ENCODE results near the gene PRAME.
"Not testable (repeated sequence)": the region's sequence is repeated elsewhere in the genome, so short reads cannot be mapped to it uniquely, and the experiment has no call there.

The PRAME gene

DNA sequence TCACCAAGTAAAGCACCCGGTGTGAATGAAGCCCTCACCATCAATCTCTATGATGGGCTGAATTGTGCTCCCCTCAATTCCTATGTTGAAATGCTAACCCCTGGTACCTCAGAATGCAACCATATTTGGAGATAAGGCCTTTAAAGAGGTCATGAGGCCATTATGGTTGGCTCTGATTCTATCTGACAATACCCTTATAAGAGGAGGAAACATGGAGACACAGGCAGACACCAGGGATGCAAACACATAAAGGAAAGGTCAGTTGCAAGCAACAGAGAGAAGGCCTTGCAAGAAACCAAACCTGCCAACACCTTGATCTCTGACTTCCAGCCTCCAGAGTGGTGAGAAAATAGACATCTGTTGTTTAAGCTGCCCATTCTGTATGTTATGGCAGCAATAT lies 25.6 kb downstream of the PRAME start:
- Histone ChIP-seq H3K36me3 (ENCODE audit: control insufficient read depth in 2 of 2, insufficient read depth in 2 of 2, low read length in 2 of 2) (no peaks in the 10 kb centered on the region), H3K4me3 (ENCODE audit: low read length in 2 of 2) (no peak overlapping the region), H3K27ac (ENCODE audit: low read length) (no peak overlapping the region), H3K9me3 (ENCODE audit: control insufficient read depth in 2 of 2, low read length in 2 of 2) (peaks cover 0 to 5% of the 10 kb centered on the region in 2 donors), H3K27me3 (ENCODE audit: control insufficient read depth in 1 of 2, insufficient read depth in 2 of 2, low read length in 2 of 2) (peaks cover 0 to 3% of the 10 kb centered on the region in 2 donors), H3K4me1 (ENCODE audit: control insufficient read depth, insufficient read depth, low read length) (no peaks in the 10 kb centered on the region), H3K9ac (ENCODE audit: low read length in 2 of 2) (no peak overlapping the region)

DNA sequence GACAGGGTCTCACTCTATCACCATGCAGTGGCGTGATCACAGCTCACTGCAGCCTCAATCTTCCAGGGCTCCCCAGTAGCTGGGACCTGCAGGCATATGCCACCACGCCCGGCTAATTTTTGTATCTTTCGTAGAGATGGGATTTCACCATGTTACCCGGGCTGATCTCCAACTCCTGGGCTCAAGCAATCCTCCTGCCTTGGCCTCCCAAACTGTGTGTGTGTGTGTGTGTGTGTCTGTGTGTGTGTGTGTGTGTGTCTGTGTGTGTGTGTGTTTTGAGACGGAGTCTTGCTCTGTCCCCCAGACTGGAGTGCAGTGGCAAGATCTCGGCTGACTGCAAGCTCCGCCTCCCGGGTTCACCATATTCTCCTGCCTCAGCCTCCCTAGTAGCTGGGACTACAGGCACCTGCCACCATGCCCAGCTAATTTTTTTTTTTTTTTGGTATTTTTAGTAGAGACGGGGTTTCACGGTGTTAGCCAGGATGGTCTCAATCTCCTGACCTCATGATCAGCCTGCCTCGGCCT lies 26.5 kb downstream of the PRAME start:
- H3K4me3 ChIP-seq (ENCODE audit: low read length in 2 of 2); H3K4me1 ChIP-seq (ENCODE audit: control insufficient read depth, insufficient read depth, low read length); H3K36me3 ChIP-seq (ENCODE audit: control insufficient read depth in 2 of 2, insufficient read depth in 2 of 2, low read length in 2 of 2); H3K27ac ChIP-seq (ENCODE audit: low read length); H3K9me3 ChIP-seq (ENCODE audit: control insufficient read depth in 2 of 2, low read length in 2 of 2); H3K27me3 ChIP-seq (ENCODE audit: control insufficient read depth in 1 of 2, insufficient read depth in 2 of 2, low read length in 2 of 2); H3K9ac ChIP-seq (ENCODE audit: low read length in 2 of 2): not testable (repeated sequence)

DNA sequence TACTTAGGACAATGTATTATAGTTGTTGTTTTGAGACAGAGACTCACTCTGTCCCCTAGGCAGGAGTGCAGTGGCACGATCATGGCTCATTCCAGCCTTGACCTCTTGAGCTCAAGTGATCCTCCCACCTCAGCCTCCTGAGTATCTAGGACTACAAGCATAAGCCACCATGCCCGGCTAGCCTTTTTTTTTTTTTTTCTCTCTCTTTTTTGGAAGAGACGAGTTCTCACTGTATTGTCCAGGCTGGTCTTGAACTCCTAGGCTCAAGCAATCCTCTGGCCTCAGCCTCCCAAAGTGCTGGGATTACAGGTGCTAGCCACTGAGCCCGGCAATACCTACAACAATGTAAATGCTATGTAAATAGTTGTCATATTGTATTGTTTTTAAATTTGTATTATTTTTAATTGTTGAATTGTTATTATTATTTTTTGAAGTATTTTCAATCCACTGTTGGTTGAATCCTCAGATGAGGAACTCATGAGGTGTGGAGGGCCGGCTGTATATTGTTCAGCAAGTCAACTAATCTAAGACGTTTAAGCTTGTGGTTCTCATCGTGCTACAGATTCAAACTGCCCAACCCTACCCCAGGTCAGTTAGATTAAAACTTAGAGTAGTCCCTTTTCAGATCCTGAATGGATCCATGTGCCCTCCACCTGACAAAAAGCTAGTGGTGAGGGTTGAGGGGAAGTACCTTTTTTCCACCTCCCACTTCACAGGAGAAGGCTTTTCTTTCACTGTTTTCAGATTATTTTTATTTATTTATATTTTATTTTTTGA lies 27.1 kb downstream of the PRAME start:
- Histone ChIP-seq H3K27me3 (ENCODE audit: control insufficient read depth in 1 of 2, insufficient read depth in 2 of 2, low read length in 2 of 2) (peaks cover 0 to 3% of the 10 kb centered on the region in 2 donors), H3K4me3 (ENCODE audit: low read length in 2 of 2) (no peak overlapping the region), H3K4me1 (ENCODE audit: control insufficient read depth, insufficient read depth, low read length) (no peaks in the 10 kb centered on the region), H3K9ac (ENCODE audit: low read length in 2 of 2) (no peak overlapping the region), H3K36me3 (ENCODE audit: control insufficient read depth in 2 of 2, insufficient read depth in 2 of 2, low read length in 2 of 2) (no peaks in the 10 kb centered on the region), H3K27ac (ENCODE audit: low read length) (no peak overlapping the region), H3K9me3 (ENCODE audit: control insufficient read depth in 2 of 2, low read length in 2 of 2) (peaks cover 0 to 5% of the 10 kb centered on the region in 2 donors)

DNA sequence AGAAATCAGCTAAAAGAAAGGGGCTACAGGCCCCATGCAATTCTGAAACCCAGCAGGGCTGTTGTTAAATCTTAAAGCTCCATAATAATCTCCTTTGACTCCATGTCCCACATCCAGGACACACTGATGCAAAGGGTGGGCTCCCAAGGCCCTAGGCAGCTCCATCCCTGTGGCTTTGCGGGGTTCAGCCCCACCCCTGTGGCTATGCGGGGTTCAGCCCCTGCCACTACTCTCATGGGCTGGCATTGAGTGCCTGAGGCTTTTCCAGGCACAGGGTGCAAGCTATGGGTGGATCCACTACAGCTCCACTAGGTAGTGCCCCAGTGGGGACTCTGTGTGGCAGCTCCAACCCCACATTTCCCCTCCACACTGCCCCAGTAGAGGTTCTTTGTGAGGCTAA lies 30.3 kb downstream of the PRAME start:
- no peak overlapping the region for H3K9ac ChIP-seq (ENCODE audit: low read length in 2 of 2)
- H3K27me3 ChIP-seq (ENCODE audit: control insufficient read depth in 1 of 2, insufficient read depth in 2 of 2, low read length in 2 of 2) = peaks cover 0 to 3% of the 10 kb centered on the region in 2 donors
- H3K27ac ChIP-seq (ENCODE audit: low read length) = no peak overlapping the region
- no peak overlapping the region for H3K4me3 ChIP-seq (ENCODE audit: low read length in 2 of 2)
- H3K9me3 ChIP-seq (ENCODE audit: control insufficient read depth in 2 of 2, low read length in 2 of 2) = no peaks in the 10 kb centered on the region
- H3K4me1 ChIP-seq (ENCODE audit: control insufficient read depth, insufficient read depth, low read length) = no peaks in the 10 kb centered on the region
- no peaks in the 10 kb centered on the region for H3K36me3 ChIP-seq (ENCODE audit: control insufficient read depth in 2 of 2, insufficient read depth in 2 of 2, low read length in 2 of 2)

DNA sequence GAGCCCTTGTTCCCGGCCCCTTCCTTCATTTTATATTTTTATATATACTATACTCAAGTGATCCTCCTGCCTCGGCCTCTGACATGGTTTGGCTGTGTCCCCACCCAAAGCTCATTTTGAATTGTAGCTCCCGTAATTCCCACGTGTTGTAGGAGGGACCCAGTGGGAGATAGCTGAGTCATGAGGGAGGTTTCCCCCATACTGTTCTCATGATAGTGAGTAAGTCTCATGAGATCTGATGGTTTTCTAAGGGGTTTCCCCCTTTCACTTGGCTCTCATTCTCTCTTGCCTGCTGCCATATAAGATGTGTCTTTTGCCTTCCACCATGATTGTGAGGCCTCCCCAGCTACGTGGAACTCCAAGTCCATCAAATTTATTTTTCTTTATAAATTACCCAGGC lies 31.8 kb downstream of the PRAME start:
- no peak overlapping the region for H3K4me3 ChIP-seq (ENCODE audit: low read length in 2 of 2)
- H3K36me3 ChIP-seq (ENCODE audit: control insufficient read depth in 2 of 2, insufficient read depth in 2 of 2, low read length in 2 of 2) = no peaks in the 10 kb centered on the region
- H3K9ac ChIP-seq (ENCODE audit: low read length in 2 of 2) = no peak overlapping the region
- no peaks in the 10 kb centered on the region for H3K27me3 ChIP-seq (ENCODE audit: control insufficient read depth in 1 of 2, insufficient read depth in 2 of 2, low read length in 2 of 2)
- H3K4me1 ChIP-seq (ENCODE audit: control insufficient read depth, insufficient read depth, low read length) = no peaks in the 10 kb centered on the region
- H3K9me3 ChIP-seq (ENCODE audit: control insufficient read depth in 2 of 2, low read length in 2 of 2) = no peaks in the 10 kb centered on the region
- H3K27ac ChIP-seq (ENCODE audit: low read length) = no peak overlapping the region

DNA sequence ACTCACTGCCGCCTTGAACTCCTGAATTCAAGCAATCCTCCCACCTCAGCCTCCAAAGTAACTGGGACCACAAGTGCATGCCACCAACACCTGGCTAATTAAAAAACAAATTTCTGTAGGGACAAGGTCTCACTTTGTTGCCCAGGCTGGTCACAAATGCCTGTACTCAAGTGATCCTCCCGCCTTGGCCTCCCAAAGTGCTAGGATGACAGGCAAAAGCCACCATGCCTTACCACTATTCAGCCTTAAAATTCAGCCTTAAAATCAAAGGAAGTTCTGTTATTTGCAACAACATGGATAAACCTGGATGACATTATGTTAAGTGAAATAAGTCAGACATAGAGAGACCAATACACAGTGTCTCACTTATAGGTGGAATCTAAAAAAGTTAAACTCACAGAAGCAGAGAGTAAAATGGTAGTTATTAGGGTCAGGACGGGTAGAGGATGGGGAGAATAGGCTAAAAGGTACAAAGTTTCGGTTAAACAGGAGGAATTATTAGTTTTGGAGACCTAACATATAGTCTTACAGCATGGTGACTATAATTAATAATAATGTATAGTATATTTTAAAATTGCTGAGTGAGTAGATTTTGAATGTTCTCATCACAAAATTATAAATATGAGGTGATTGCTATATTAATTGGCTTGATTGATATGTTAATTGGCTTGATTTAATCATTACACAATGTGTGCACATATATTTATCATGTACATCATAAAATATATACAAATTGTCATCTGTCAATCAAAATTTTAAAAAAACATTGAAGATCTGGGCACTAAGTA lies 32.7 kb downstream of the PRAME start:
- Histone ChIP-seq H3K27me3 (ENCODE audit: control insufficient read depth in 1 of 2, insufficient read depth in 2 of 2, low read length in 2 of 2) (no peaks in the 10 kb centered on the region), H3K36me3 (ENCODE audit: control insufficient read depth in 2 of 2, insufficient read depth in 2 of 2, low read length in 2 of 2) (no peaks in the 10 kb centered on the region), H3K4me1 (ENCODE audit: control insufficient read depth, insufficient read depth, low read length) (no peaks in the 10 kb centered on the region), H3K9ac (ENCODE audit: low read length in 2 of 2) (no peak overlapping the region), H3K9me3 (ENCODE audit: control insufficient read depth in 2 of 2, low read length in 2 of 2) (no peaks in the 10 kb centered on the region), H3K4me3 (ENCODE audit: low read length in 2 of 2) (no peak overlapping the region), H3K27ac (ENCODE audit: low read length) (no peak overlapping the region)

DNA sequence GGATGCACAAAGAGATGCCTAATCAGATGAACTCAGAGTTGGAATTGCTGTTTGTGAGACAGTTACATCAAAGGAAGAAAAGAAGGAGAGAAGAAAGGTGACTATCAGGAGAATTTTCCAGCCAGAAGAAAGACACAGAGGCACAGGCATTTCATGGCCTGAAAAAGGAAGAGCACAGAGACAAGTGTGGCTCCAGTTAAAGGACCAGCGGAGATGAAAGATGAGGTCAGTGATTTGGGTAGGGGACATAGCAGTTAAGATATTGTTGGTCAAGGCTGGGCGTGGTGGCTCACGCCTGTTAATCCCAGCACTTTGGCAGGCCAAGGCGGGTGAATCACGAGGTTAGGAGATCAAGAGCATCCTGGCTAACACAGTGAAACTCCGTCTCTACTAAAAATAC lies 35.6 kb downstream of the PRAME start:
- Histone ChIP-seq H3K4me3 (ENCODE audit: low read length in 2 of 2) (no peak overlapping the region), H3K36me3 (ENCODE audit: control insufficient read depth in 2 of 2, insufficient read depth in 2 of 2, low read length in 2 of 2) (no peaks in the 10 kb centered on the region), H3K9me3 (ENCODE audit: control insufficient read depth in 2 of 2, low read length in 2 of 2) (no peaks in the 10 kb centered on the region), H3K9ac (ENCODE audit: low read length in 2 of 2) (no peak overlapping the region), H3K27me3 (ENCODE audit: control insufficient read depth in 1 of 2, insufficient read depth in 2 of 2, low read length in 2 of 2) (no peaks in the 10 kb centered on the region), H3K4me1 (ENCODE audit: control insufficient read depth, insufficient read depth, low read length) (no peaks in the 10 kb centered on the region), H3K27ac (ENCODE audit: low read length) (no peak overlapping the region)

DNA sequence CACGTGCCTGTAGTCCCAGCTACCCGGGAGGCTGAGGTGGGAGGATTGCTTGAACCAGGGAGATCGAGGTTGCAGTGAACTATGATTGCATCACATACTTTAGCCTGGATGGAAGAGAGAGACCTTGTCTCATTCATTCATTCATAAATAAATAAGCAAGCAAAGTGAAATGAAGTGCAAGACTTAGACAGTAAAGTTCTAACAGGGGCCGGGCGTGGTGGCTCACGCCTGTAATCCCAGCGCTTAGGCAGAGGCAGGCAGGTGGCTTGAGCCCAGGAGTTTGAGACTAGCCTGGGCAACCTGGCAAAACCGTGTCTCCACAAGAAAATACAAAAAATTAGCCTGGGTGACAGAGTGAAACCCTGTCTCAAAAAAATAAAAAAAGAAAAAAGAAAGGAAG lies 37.4 kb downstream of the PRAME start:
- no peak overlapping the region for H3K27ac ChIP-seq (ENCODE audit: low read length)
- peaks cover 0 to under 1% of the 10 kb centered on the region in 2 donors for H3K27me3 ChIP-seq (ENCODE audit: control insufficient read depth in 1 of 2, insufficient read depth in 2 of 2, low read length in 2 of 2)
- H3K9me3 ChIP-seq (ENCODE audit: control insufficient read depth in 2 of 2, low read length in 2 of 2) = no peaks in the 10 kb centered on the region
- H3K9ac ChIP-seq (ENCODE audit: low read length in 2 of 2) = no peak overlapping the region
- no peaks in the 10 kb centered on the region for H3K4me1 ChIP-seq (ENCODE audit: control insufficient read depth, insufficient read depth, low read length)
- H3K36me3 ChIP-seq (ENCODE audit: control insufficient read depth in 2 of 2, insufficient read depth in 2 of 2, low read length in 2 of 2) = no peaks in the 10 kb centered on the region
- no peak overlapping the region for H3K4me3 ChIP-seq (ENCODE audit: low read length in 2 of 2)

DNA sequence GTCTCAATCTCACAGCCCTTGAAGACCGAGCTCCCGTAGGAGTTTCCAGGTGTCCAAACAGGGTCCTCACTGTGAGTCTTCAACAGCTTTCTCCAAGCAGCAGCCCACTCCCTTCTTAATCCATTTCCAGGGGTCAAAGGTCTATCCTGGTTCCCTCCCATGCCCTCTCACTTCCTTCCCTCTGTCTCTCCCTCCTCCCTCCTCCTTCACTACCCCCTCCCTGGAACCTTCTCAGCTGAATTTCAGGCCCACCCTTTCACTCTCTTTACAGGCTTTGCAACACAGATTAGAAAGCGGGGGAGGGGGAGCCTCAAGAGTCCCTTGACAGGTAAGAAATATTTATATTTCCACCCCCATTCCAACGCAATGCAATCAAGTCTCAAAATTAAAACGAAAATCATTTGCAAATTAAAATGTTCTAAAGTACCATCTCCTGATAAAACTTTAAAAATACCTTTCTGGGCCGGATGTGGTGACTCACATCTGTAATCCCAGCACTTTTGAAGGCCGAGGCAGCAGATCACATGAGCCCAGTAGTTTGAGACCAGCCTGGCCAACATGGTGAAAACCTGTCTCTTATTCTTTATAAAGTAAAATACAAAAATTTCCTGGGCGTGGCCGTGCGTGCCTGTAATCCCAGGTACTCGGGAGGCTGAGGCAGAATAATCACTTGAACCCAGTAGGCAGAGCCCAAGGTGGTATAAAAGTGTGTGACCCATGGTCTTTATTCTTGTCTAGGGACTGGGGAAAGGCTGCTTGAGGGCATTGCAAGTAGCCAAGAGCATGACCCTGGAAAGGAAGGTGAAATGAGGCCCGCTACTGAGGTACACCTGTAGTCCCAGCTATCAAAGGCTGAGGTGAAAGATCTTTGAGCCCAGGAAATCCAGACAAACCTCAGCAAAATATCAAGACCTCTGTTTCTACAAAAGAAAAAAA lies 38.1 kb downstream of the PRAME start:
- Histone ChIP-seq H3K36me3 (ENCODE audit: control insufficient read depth in 2 of 2, insufficient read depth in 2 of 2, low read length in 2 of 2) (no peaks in the 10 kb centered on the region), H3K9me3 (ENCODE audit: control insufficient read depth in 2 of 2, low read length in 2 of 2) (no peaks in the 10 kb centered on the region), H3K4me1 (ENCODE audit: control insufficient read depth, insufficient read depth, low read length) (no peaks in the 10 kb centered on the region), H3K27me3 (ENCODE audit: control insufficient read depth in 1 of 2, insufficient read depth in 2 of 2, low read length in 2 of 2) (peaks cover 0 to 3% of the 10 kb centered on the region in 2 donors), H3K4me3 (ENCODE audit: low read length in 2 of 2) (no peak overlapping the region), H3K9ac (ENCODE audit: low read length in 2 of 2) (no peak overlapping the region), H3K27ac (ENCODE audit: low read length) (no peak overlapping the region)

DNA sequence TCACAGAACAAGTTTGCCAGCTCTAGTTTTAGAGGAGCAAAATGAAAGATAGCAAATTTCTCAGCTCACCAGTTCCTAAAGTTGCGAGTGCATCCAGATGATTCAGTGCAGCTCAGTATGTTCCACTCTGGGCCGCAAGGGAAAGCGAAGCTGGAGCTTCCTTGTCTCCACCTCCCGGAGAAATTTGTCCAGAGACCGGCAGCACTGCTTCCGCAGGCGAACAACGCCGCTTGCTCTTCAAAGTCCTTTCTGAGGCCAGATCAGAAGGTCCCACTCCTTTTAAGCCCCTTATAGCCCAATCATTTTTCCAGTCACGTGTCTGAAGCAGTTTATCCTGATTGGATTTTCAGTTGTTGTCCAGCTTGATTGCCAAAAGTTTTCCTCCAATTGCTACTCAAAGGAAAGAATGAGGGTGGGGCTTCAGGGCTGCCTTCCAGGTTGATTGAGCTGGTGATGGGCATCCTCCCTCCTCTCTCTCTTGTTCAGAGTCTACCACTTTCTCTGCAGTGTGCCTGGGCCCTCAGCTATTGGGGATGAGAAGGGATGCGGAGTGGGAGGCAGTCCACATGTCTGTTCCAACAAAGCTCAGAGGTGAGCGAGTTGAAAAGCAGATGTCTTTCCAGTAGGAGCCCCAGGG lies 38.9 kb downstream of the PRAME start, which contains the start of gene ZNF280A:
Gene ZNF280A (minus strand): TSS at position 251 of the 637 bp plus-strand sequence. CDS start 4,640 bp downstream, outside the sequence.
- Histone ChIP-seq H3K4me3 (ENCODE audit: low read length in 2 of 2) (no peak within 1 kb of the TSS), H3K9me3 (ENCODE audit: control insufficient read depth in 2 of 2, low read length in 2 of 2) (no peaks in the 10 kb centered on the region), H3K36me3 (ENCODE audit: control insufficient read depth in 2 of 2, insufficient read depth in 2 of 2, low read length in 2 of 2) (no peaks in the 10 kb centered on the region), H3K4me1 (ENCODE audit: control insufficient read depth, insufficient read depth, low read length) (no peaks in the 10 kb centered on the region), H3K27ac (ENCODE audit: low read length) (no peak within 1 kb of the TSS), H3K9ac (ENCODE audit: low read length in 2 of 2) (no peak within 1 kb of the TSS), H3K27me3 (ENCODE audit: control insufficient read depth in 1 of 2, insufficient read depth in 2 of 2, low read length in 2 of 2) (peaks cover 0 to 3% of the 10 kb centered on the region in 2 donors)
